ENCODE data around the gene ARHGAP4. TPM values are rescaled to one million over a fixed set of nuclear protein-coding genes. Genes with fewer than 3 reads are reported as not detected.

ARHGAP4 gene
- total RNA-seq, 4 donors from 2014 or later: 16.6 to 72.2 (median 36.4) TPM

DNA sequence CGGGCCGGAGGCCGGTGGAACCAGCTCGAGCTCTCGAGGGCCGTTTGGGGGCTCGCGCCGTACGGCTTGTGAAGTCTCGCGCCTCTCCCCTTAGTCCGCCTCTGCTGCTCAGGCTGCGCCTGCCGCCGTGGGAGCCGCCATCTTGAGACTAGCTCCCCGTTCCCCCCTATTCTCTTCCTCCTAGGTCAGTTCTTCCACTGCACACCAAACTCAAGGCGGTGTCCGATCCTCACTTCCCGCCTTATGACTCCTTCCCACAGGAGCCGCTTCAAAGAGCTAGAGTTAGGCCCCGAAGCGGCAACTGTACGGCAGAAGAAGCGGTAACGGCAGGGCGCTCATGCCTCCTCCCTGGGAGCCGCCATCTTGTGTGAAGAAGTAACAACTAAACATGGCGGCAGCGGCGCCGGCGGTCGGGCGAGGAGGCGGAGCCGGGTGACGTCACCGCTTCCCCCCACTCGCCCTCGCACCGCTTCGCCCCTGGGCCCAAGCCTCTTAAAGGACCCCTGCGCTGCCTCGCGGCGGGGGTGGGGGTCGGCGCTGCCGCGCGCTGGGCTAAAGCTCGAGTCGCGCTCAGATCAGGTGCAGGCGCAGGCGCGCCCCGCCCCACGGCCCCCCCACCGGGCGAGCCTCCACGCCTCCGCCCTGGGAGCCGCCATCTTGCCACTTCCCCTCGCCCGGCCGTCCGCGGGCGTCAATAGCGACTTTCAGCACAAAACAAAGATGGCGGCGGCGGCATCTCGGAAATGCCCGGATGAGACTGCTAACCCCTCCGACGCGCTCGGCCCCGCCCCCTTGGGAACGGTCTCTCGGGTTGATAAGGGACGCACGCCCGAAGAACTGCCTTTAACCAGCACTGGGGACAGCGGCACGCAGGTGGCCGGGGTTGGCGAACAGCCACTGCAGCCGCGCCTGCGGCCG is 45.6 kb upstream of the ARHGAP4 start, which contains the start of gene HCFC1:
HCFC1 (minus strand) TSS at position 369 of the 918 bp plus-strand sequence. CDS start 978 bp downstream, outside the sequence.
- ATAC-seq (ENCODE audit: low FRiP score) (peak; percentile 55), DNase-seq (ENCODE audit: low spot score) (peak; percentile 76)
- TF ChIP-seq, protein P1, sequence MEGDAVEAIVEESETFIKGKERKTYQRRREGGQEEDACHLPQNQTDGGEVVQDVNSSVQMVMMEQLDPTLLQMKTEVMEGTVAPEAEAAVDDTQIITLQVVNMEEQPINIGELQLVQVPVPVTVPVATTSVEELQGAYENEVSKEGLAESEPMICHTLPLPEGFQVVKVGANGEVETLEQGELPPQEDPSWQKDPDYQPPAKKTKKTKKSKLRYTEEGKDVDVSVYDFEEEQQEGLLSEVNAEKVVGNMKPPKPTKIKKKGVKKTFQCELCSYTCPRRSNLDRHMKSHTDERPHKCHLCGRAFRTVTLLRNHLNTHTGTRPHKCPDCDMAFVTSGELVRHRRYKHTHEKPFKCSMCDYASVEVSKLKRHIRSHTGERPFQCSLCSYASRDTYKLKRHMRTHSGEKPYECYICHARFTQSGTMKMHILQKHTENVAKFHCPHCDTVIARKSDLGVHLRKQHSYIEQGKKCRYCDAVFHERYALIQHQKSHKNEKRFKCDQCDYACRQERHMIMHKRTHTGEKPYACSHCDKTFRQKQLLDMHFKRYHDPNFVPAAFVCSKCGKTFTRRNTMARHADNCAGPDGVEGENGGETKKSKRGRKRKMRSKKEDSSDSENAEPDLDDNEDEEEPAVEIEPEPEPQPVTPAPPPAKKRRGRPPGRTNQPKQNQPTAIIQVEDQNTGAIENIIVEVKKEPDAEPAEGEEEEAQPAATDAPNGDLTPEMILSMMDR (IDR thresholded peaks at IDR 0.05): no peak

DNA sequence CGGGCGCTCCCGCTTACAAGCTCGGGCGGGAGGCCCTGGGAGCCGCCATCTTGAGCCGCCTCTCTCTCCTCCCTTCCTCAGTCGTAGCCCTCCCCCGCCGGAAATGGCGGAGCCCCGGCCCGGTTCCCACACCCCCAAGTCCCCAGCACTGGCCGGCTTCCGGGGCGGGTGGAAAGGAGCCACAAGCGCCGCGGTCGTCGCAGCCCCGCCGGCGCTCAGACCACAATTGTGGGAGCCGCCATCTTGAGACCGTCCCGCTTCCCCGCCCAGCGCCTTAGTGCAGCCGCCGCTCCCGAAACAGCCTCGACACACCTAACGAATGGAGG is 45.0 kb upstream of the ARHGAP4 start:
- peak; percentile 53 for ATAC-seq (ENCODE audit: low FRiP score)
- TF ChIP-seq, protein P1 (IDR thresholded peaks at IDR 0.05): no peak

GRCh38 chrX:153970357-153971123 is 44.5 kb upstream of the ARHGAP4 start:
- ATAC-seq (ENCODE audit: low FRiP score): peak; percentile 2
- TF ChIP-seq, protein P1 (IDR thresholded peaks at IDR 0.05): no peak
- DNase-seq (ENCODE audit: low spot score): no peak

More for the DNA sequence above, 45.0 kb upstream of the ARHGAP4 start:
- peak; percentile 74 for DNase-seq (ENCODE audit: low spot score)

GRCh38 chrX:153969904-153970356 is 43.9 kb upstream of the ARHGAP4 start:
- ATAC-seq (ENCODE audit: low FRiP score): no peak
- DNase-seq (ENCODE audit: low spot score): no peak
- TF ChIP-seq, protein P1 (IDR thresholded peaks at IDR 0.05): no peak

DNA sequence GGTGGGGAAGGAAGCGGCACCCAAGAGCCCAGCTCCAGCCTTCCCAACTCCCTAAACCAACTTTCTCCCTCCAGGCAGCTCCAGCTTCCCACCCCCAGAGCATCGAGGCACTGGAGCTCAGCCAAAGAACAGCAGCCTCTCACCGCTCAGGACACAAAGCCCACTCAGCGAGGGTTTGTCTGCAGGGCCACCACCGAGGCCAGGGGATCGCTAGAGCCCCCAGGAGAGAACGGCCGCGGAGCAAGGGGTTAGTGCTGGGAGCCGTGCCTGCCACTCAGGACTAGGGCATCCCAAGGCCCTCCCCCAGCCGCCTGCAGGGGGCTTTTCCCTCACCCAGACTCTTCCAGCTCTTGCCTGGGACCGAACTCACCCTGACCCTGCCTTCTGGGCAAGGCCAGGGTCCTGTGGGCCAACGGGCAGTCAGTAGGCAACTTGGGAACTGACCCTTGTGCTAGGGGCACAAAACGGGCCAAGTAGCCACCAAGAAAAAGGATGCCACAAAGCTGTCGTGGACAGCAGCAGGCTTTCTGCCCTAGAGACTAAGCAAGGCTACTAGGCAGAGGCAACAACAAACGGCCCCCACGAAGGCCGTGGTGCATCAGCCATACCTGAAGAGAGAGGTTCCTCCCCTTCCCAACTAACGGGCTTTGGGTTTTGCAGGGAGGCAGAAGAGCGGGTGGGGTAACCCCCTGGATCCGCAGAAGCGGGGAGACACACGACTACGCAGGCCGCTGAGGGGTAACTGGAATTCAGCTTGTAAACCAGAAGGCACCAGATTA is 43.2 kb upstream of the ARHGAP4 start:
- TF ChIP-seq, protein P1 (IDR thresholded peaks at IDR 0.05): no peak
- no peak for DNase-seq (ENCODE audit: low spot score)
- no peak for ATAC-seq (ENCODE audit: low FRiP score)

- ATAC-seq (ENCODE audit: low FRiP score) (no peak), DNase-seq (ENCODE audit: low spot score) (no peak)
- TF ChIP-seq, protein P1 (IDR thresholded peaks at IDR 0.05): no peak
These were observed 42.7 kb upstream of the ARHGAP4 start for GRCh38 chrX:153968754-153969124.
